OCI-LY7 (cell line): ENCODE data around the gene EPB41. TPM values are rescaled to one million over a fixed set of nuclear protein-coding genes. Genes with fewer than 3 reads are reported as not detected.
A peak's percentile ranks its signal among the peaks of the same experiment; 100 is the strongest.

Experiments used
- BruUV-seq: library from RNA; stranded (reverse); fragments of 400-500 nt; replicated peaks from 2 replicates; lab custom pipeline; 2021; lab: Mats Ljungman, UMichigan
- CTCF ChIA-PET: fragments of 300-600 bp; sonication (Branson Sonifier 250); formaldehyde crosslinking; loops from one replicate; lab custom pipeline; 2022; ENCODE audit warnings: antibody characterized with exemption; ENCODE audit not compliant: unreplicated experiment; lab: Charles Lee
- POLR2A ChIA-PET: fragments of 300-600 bp; sonication (Branson Sonifier 250); formaldehyde crosslinking; loops from one replicate; lab custom pipeline; 2022; ENCODE audit warnings: antibody characterized with exemption; lab: Charles Lee
- DNase-seq: peaks from one replicate; pipeline ENCODE4 v3.0.0-alpha.2; 2015; ENCODE audit warnings: low spot score
- H2AFZ ChIP-seq: fragments of 200-600 bp; sonication (generic), shearing (Covaris generic); 2 replicates; pipeline ENCODE4 v1.6.1; 2014; ENCODE audit warnings: mild to moderate bottlenecking, antibody characterized with exemption, low read length, moderate library complexity
- H3K27ac ChIP-seq: fragments of 200-600 bp; sonication (generic); 2 replicates; pipeline ENCODE4 v1.5.1; 2014; ENCODE audit warnings: mixed run types, low read depth, mild to moderate bottlenecking, moderate library complexity, low read length, inconsistent platforms; ENCODE audit not compliant: poor library complexity, severe bottlenecking
- H3K36me3 ChIP-seq: fragments of 200-600 bp; sonication (generic); 2 replicates; pipeline ENCODE4 v1.6.1; 2014; ENCODE audit warnings: mild to moderate bottlenecking, antibody characterized with exemption, low read length, moderate library complexity, mixed read lengths; ENCODE audit not compliant: insufficient read depth
- H3K4me1 ChIP-seq: fragments of 200-600 bp; sonication (generic); 2 replicates; pipeline ENCODE4 v1.5.1; 2014; ENCODE audit warnings: mild to moderate bottlenecking, low read length; ENCODE audit not compliant: insufficient read depth, poor library complexity, severe bottlenecking
- H3K4me2 ChIP-seq: fragments of 200-600 bp; sonication (generic); 2 replicates; pipeline ENCODE4 v1.6.1; 2014; ENCODE audit warnings: mild to moderate bottlenecking, low read length
- H3K4me3 ChIP-seq: fragments of 200-600 bp; sonication (generic); 2 replicates; pipeline ENCODE4 v1.5.1; 2014; ENCODE audit warnings: mild to moderate bottlenecking, low read depth, low read length; ENCODE audit not compliant: poor library complexity, severe bottlenecking
- H3K79me2 ChIP-seq: fragments of 200-600 bp; sonication (generic); 2 replicates; pipeline ENCODE4 v1.6.1; 2016; ENCODE audit warnings: low read depth, mild to moderate bottlenecking, low read length, moderate library complexity, mixed read lengths; ENCODE audit not compliant: insufficient read depth
- H3K9me2 ChIP-seq: fragments of 200-600 bp; sonication (generic); 2 replicates; pipeline ENCODE4 v1.6.1; 2016; ENCODE audit warnings: mild to moderate bottlenecking, low read length, mixed read lengths; ENCODE audit not compliant: insufficient read depth
- H3K9me3 ChIP-seq: fragments of 200-600 bp; sonication (generic); 2 replicates; pipeline ENCODE4 v1.6.1; 2014; ENCODE audit warnings: mild to moderate bottlenecking, mixed run types, low read length, mixed read lengths
- H4K20me1 ChIP-seq: fragments of 200-600 bp; sonication (generic); 2 replicates; pipeline ENCODE4 v1.6.1; 2014; ENCODE audit warnings: mild to moderate bottlenecking, antibody characterized with exemption, low read length, moderate library complexity, mixed read lengths; ENCODE audit not compliant: insufficient read depth
- EZH2phosphoT487 ChIP-seq: fragments of 200-600 bp; sonication (generic); IDR thresholded peaks from 2 replicates; pipeline ENCODE4 v1.6.1; 2018; ENCODE audit warnings: low read depth, borderline replicate concordance, mild to moderate bottlenecking, mixed run types, antibody characterized with exemption, low read length, moderate library complexity, mixed read lengths
- intact Hi-C: fragments of 100-400 bp; cut with micrococcal nuclease; formaldehyde crosslinking; loops from one replicate; pipeline ENCODE4 v1.10.0; 2022; ENCODE audit not compliant: unreplicated experiment
- total RNA-seq, 2 experiments: library from RNA; depleted of rRNA in 1 of 2; stranded (reverse); fragments of >200 nt in 1 of 2; shearing (Covaris generic) in 1 of 2; gene quantifications; 2 replicates each; pipeline ENCODE4 v1.2.3, GENCODE V29; 2014 to 2022
- TF ChIP-seq, protein P1 (sequence below): fragments of 200-600 bp; sonication (generic); conservative IDR thresholded peaks from 2 replicates; pipeline ENCODE4 v1.5.1; 2014; ENCODE audit warnings: mild to moderate bottlenecking, antibody characterized with exemption, low read length, moderate library complexity, mixed read lengths

The EPB41 gene
- total RNA-seq, 2 experiments from 2014 or later, result 102 to 103 TPM

DNA sequence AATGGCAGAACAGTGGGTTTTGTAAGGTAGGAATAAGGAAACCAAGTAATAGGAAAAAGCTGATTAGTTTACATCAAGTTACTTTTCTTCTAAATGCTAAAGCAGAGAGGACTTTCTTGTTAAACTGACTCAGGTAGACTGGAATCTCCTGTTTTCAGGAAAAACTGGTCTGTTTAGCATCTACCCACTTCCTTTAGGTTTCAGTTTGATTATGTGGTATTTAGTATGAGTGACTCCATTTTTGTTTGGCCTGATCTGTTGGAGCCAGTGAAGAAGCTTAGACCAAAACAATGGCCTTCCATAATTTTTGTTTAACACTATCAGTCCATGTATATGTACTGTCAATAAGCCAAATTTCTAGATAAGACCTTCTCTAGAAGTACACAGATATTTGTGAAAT lies 88.4 kb downstream of the EPB41 start:
- no peaks in the 10 kb centered on the region for H3K79me2 ChIP-seq
- TSS peak; percentile 13 for BruUV-seq
- no peak overlapping the region for H3K4me3 ChIP-seq
- POLR2A ChIA-PET, result interaction anchor here (0.6 to 0.7 kb wide), 2 partner anchors 17 to 64 kb away, joined by 3 read pairs; no protein-coding TSS in a partner anchor
- no peak overlapping the region for H3K27ac ChIP-seq
- no peaks in the 10 kb centered on the region for H3K4me1 ChIP-seq
- no peak overlapping the region for H3K4me2 ChIP-seq
- intact Hi-C loops, result no loop called here
- TF ChIP-seq, protein P1, sequence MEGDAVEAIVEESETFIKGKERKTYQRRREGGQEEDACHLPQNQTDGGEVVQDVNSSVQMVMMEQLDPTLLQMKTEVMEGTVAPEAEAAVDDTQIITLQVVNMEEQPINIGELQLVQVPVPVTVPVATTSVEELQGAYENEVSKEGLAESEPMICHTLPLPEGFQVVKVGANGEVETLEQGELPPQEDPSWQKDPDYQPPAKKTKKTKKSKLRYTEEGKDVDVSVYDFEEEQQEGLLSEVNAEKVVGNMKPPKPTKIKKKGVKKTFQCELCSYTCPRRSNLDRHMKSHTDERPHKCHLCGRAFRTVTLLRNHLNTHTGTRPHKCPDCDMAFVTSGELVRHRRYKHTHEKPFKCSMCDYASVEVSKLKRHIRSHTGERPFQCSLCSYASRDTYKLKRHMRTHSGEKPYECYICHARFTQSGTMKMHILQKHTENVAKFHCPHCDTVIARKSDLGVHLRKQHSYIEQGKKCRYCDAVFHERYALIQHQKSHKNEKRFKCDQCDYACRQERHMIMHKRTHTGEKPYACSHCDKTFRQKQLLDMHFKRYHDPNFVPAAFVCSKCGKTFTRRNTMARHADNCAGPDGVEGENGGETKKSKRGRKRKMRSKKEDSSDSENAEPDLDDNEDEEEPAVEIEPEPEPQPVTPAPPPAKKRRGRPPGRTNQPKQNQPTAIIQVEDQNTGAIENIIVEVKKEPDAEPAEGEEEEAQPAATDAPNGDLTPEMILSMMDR, result no peak
- TF ChIP-seq EZH2phosphoT487, result no peak
- peaks cover 38% of the 10 kb centered on the region for H3K36me3 ChIP-seq
- no peak for DNase-seq
- H2AFZ ChIP-seq, result no peak overlapping the region
- no peaks in the 10 kb centered on the region for H3K9me3 ChIP-seq
- no peaks in the 10 kb centered on the region for H3K9me2 ChIP-seq
- CTCF ChIA-PET, result no interaction called here
- no peaks in the 10 kb centered on the region for H4K20me1 ChIP-seq

DNA sequence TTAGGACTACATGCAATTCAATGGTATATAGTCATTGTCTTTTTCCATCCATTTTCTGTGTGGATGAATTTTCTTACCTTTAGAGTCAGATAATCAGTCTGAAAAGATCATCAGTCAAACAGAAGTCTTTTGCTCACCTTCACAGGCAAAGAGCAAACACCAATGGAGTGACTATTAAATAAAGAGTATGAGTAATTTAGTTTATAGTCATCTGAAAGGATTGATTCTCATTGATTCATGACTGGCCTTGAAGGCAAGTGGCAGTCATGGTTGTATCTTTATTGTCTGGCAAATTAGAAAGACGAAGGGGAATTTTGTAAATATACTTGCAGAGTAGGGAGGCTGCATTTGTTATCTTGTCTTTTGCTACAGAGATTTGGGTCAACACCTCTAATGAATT lies 89.9 kb downstream of the EPB41 start:
- POLR2A ChIA-PET, result no interaction called here
- Histone ChIP-seq H3K79me2 (no peaks in the 10 kb centered on the region), H3K9me3 (no peaks in the 10 kb centered on the region), H3K9me2 (no peaks in the 10 kb centered on the region), H3K4me1 (no peaks in the 10 kb centered on the region), H3K36me3 (peaks cover 27% of the 10 kb centered on the region), H3K4me3 (no peak overlapping the region), H3K4me2 (no peak overlapping the region), H4K20me1 (no peaks in the 10 kb centered on the region), H2AFZ (no peak overlapping the region), H3K27ac (no peak overlapping the region)
- no peak for DNase-seq
- no TSS peak for BruUV-seq
- intact Hi-C loops, result no loop called here
- CTCF ChIA-PET, result no interaction called here
- TF ChIP-seq EZH2phosphoT487, result no peak
- TF ChIP-seq, protein P1, result no peak

DNA sequence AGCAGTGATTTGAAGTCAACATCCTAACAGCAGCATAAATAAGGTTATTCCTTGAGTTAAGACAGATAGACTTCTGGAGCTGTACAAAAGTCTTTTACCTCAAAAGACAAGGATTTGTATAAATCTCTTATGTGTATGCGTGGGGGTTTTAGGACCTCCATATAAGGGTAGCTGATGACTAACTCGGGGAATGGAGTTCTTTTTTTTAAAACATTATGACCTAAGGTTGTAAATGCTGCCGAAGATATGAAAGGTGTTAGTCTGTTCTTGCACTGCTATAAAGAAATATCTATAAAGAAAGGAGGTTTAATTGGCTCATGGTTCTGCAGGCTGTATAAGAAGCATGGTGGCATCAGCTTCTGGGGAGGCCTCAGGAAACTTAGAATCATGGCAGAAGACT lies 90.4 kb downstream of the EPB41 start:
- Histone ChIP-seq H3K4me3 (no peak overlapping the region), H3K9me2 (no peaks in the 10 kb centered on the region), H3K4me2 (no peak overlapping the region), H2AFZ (no peak overlapping the region), H3K27ac (no peak overlapping the region), H3K4me1 (no peaks in the 10 kb centered on the region), H4K20me1 (no peaks in the 10 kb centered on the region), H3K36me3 (peaks cover 29% of the 10 kb centered on the region), H3K9me3 (no peaks in the 10 kb centered on the region), H3K79me2 (no peaks in the 10 kb centered on the region)
- intact Hi-C loops, result no loop called here
- ChIA-PET CTCF (no interaction called here), POLR2A (interaction anchor here (0.8 kb wide), 1 partner anchor 665 kb away, joined by 3 read pairs; no protein-coding TSS in a partner anchor)
- DNase-seq, result no peak
- TF ChIP-seq, protein P1, result no peak
- no peak for TF ChIP-seq EZH2phosphoT487
- BruUV-seq, result no TSS peak
